OCI-LY1 (cell line): ENCODE results near the gene PSMC2.

Experiments used
- CTCF ChIP-seq: fragments of 200-600 bp; sonication (generic), shearing (Covaris generic); IDR thresholded peaks from 2 replicates; pipeline ENCODE4 v1.5.1; 2017; ENCODE audit warnings: mild to moderate bottlenecking, antibody characterized with exemption, low read length, moderate library complexity, mixed read lengths
- EZH2 ChIP-seq: fragments of 200-600 bp; sonication (generic), shearing (Covaris generic); IDR thresholded peaks from 2 replicates; pipeline ENCODE4 v1.8.0; 2017; ENCODE audit warnings: borderline replicate concordance, mixed run types, mild to moderate bottlenecking, antibody characterized with exemption, low read length, moderate library complexity, mixed read lengths

DNA sequence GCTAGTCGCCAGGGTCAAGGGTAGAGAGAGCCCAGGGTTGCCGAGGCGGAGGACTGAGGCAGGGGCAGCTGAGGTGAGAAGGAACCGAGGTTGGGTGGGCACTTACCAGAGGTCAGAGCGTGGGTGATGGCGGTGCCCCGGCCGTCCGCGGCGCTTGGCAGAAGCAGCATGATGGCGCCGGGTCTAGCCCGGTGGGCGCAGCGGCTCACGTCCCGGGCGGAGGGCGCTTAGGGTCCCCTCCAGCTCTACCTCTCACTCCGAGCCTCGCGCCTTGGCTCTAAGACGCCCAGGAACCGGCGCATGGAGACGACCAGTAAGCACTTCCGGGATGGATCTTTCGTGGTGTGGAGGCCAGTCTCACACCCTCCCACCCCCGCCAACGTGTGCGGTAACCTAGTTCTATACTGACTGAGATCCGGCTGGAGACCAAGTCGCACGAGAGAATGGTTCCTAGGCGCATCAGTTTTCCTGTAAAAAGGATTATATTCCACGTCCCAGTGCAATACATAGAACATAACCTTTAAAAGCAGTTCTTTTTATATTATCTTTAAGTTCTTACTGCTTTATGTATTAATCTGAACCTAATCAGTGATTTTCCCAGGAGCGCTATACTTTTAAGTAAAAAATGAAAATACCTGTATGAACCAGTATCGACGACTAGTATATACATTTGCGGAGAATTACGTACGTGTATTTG, 2.8 kb upstream of the PSMC2 start, which contains the start of gene DNAJC2:
- no peak for TF ChIP-seq CTCF
- no peak for TF ChIP-seq EZH2
